PC-3 (cell line): Measurements from ENCODE around the gene LRRC52.

Experiments used
- EZH2 ChIP-seq: fragments of 300-600 bp; sonication (generic); IDR thresholded peaks from one replicate; pipeline ENCODE4 v1.6.1; 2017; ENCODE audit warnings: antibody characterized with exemption, mild to moderate bottlenecking, low read length; ENCODE audit not compliant: unreplicated experiment
- TF ChIP-seq, protein P1 (sequence below): fragments of 300-600 bp; sonication (generic); conservative IDR thresholded peaks from 2 replicates; pipeline ENCODE4 v1.5.1; 2017; ENCODE audit warnings: antibody characterized with exemption, low read depth, mild to moderate bottlenecking, low read length

DNA sequence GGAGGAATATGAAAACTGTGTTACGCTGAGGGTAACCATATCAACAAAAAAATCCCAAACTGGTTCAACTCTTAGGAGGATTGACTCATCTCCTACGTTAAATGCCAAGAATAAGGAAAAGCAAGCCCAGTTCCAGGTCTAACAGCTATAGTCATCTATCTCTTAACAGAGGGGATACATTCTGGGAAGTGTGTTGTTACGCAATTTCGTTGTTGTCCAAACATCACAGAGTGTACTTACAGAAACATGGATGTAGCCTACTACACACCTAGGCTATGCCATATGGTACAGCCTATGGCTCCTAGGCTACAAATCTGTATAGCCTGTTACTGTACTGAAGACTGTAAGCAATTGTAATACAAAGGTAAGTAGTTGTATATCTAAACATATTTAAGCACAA, 23.2 kb upstream of the LRRC52 start:
- TF ChIP-seq, protein P1, sequence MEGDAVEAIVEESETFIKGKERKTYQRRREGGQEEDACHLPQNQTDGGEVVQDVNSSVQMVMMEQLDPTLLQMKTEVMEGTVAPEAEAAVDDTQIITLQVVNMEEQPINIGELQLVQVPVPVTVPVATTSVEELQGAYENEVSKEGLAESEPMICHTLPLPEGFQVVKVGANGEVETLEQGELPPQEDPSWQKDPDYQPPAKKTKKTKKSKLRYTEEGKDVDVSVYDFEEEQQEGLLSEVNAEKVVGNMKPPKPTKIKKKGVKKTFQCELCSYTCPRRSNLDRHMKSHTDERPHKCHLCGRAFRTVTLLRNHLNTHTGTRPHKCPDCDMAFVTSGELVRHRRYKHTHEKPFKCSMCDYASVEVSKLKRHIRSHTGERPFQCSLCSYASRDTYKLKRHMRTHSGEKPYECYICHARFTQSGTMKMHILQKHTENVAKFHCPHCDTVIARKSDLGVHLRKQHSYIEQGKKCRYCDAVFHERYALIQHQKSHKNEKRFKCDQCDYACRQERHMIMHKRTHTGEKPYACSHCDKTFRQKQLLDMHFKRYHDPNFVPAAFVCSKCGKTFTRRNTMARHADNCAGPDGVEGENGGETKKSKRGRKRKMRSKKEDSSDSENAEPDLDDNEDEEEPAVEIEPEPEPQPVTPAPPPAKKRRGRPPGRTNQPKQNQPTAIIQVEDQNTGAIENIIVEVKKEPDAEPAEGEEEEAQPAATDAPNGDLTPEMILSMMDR = no peak
- TF ChIP-seq EZH2 = no peak
